Measurements from ENCODE around the gene TSPAN31. TPM values are rescaled to one million over a fixed set of nuclear protein-coding genes. Genes with fewer than 3 reads are reported as not detected.

TSPAN31 gene
- total RNA-seq, 1 donor from 2014 or later, result 61.3 TPM

GRCh38 chr12:57755454-57756372, 10.9 kb downstream of the TSPAN31 start:
- peaks cover 31% of the 10 kb centered on the region for H3K4me1 ChIP-seq
- H3K36me3 Mint-ChIP-seq, result peaks cover 18% of the 10 kb centered on the region
- peak; percentile 50 for DNase-seq (ENCODE audit: low spot score)
- peaks cover 49% of the 10 kb centered on the region for H4K20me1 ChIP-seq (ENCODE audit: low read depth)
- peaks cover 45% of the 10 kb centered on the region for H3K4me1 Mint-ChIP-seq
- H3K36me3 ChIP-seq, result no peaks in the 10 kb centered on the region
- TF ChIP-seq EZH2phosphoT487 (IDR thresholded peaks at IDR 0.05), result no peak
- no peak for TF ChIP-seq EZH2 (IDR thresholded peaks at IDR 0.05)
- TF ChIP-seq, protein P1, sequence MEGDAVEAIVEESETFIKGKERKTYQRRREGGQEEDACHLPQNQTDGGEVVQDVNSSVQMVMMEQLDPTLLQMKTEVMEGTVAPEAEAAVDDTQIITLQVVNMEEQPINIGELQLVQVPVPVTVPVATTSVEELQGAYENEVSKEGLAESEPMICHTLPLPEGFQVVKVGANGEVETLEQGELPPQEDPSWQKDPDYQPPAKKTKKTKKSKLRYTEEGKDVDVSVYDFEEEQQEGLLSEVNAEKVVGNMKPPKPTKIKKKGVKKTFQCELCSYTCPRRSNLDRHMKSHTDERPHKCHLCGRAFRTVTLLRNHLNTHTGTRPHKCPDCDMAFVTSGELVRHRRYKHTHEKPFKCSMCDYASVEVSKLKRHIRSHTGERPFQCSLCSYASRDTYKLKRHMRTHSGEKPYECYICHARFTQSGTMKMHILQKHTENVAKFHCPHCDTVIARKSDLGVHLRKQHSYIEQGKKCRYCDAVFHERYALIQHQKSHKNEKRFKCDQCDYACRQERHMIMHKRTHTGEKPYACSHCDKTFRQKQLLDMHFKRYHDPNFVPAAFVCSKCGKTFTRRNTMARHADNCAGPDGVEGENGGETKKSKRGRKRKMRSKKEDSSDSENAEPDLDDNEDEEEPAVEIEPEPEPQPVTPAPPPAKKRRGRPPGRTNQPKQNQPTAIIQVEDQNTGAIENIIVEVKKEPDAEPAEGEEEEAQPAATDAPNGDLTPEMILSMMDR (IDR thresholded peaks at IDR 0.05), result no peak
- no peak overlapping the region for H3K9ac ChIP-seq
- no peaks in the 10 kb centered on the region for H3K9me3 ChIP-seq (ENCODE audit: low read depth)
- peaks cover 15% of the 10 kb centered on the region for H3K79me2 ChIP-seq (ENCODE audit: low read depth)
- H3K4me2 ChIP-seq, result peak overlapping the region; percentile 95
- H3F3A ChIP-seq (ENCODE audit: low read depth), result peaks cover 36% of the 10 kb centered on the region
- peaks cover 40% of the 10 kb centered on the region for H3K27me3 Mint-ChIP-seq (ENCODE audit: insufficient read depth, low read depth)
- H2AFZ ChIP-seq (replicated peaks), result no peak overlapping the region
- peaks cover 3% of the 10 kb centered on the region for H3K9me3 Mint-ChIP-seq
- H3K4me3 Mint-ChIP-seq, result peak overlapping the region; percentile 89
- H3K27me3 ChIP-seq, result peaks cover 29% of the 10 kb centered on the region
- no peak overlapping the region for H3K27ac Mint-ChIP-seq
- no peak overlapping the region for H3K27ac ChIP-seq
- H3K4me3 ChIP-seq, result peak overlapping the region; percentile 66

DNA sequence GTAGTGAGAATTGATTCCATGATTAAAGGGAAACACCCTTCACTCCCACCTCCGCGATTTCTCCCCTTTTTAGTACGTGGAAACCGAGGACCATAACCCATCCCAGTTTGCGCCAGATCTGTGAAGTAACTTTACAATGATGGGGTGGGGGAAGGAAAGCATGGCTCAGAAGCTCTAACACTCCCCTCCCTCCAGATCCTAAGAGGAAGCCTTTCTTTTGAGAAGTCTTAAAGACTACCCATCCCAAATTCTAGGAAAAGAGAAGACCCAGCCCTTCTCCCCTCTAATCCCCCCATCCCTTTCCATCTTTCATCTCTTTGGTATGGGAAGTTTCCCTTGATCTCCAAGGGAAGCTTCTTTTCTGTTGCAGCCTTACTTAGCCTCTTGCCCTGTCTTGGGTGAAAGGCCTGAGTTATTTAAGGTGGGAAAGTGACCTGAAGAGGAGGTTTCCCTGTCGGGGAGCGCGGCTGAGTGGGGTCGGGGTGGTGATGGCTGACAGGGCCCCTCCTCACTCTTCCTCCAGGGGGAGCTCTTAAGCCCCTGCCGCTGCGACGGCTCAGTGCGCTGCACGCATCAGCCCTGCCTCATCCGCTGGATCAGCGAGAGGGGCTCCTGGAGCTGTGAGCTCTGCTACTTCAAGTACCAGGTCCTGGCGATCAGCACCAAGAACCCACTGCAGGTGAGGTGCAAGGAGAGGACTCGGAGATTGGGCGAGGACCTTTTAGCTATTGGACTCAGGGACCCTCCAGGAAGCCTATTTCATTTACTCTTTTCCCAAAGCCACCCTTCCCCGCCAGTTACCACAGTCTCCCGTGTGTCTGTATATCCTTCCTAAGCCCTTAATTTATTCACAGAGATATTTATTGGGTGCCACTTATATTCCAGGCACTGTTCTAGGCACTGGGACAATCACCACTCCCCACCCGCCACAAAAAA, 11.8 kb downstream of the TSPAN31 start:
- H3K9ac ChIP-seq, result no peak overlapping the region
- H2AFZ ChIP-seq (replicated peaks), result no peak overlapping the region
- H3K79me2 ChIP-seq (ENCODE audit: low read depth), result peaks cover 5% of the 10 kb centered on the region
- peaks cover 26% of the 10 kb centered on the region for H3K4me1 ChIP-seq
- no peaks in the 10 kb centered on the region for H3K36me3 ChIP-seq
- peaks cover 29% of the 10 kb centered on the region for H3K27me3 ChIP-seq
- Mint-ChIP-seq H3K4me1 (peaks cover 36% of the 10 kb centered on the region), H3K9me3 (peaks cover 3% of the 10 kb centered on the region), H3K27ac (peak overlapping the region; percentile 76), H3K36me3 (peaks cover 13% of the 10 kb centered on the region), H3K4me3 (peak overlapping the region; percentile 89), H3K27me3 (ENCODE audit: insufficient read depth, low read depth) (peaks cover 37% of the 10 kb centered on the region)
- peak overlapping the region; percentile 66 for H3K4me3 ChIP-seq
- TF ChIP-seq, protein P1 (IDR thresholded peaks at IDR 0.05), result peak; percentile 82
- peak; percentile 65 for TF ChIP-seq EZH2phosphoT487 (IDR thresholded peaks at IDR 0.05)
- TF ChIP-seq EZH2 (IDR thresholded peaks at IDR 0.05), result peak; percentile 77
- H3K27ac ChIP-seq, result no peak overlapping the region
- peak overlapping the region; percentile 95 for H3K4me2 ChIP-seq
- peaks cover 59% of the 10 kb centered on the region for H4K20me1 ChIP-seq (ENCODE audit: low read depth)
- DNase-seq (ENCODE audit: low spot score), result peak; percentile 86
- peaks cover 36% of the 10 kb centered on the region for H3F3A ChIP-seq (ENCODE audit: low read depth)
- no peaks in the 10 kb centered on the region for H3K9me3 ChIP-seq (ENCODE audit: low read depth)

- no peaks in the 10 kb centered on the region for H3K9me3 ChIP-seq (ENCODE audit: low read depth)
- H3K4me2 ChIP-seq, result no peak overlapping the region
- H3K4me3 ChIP-seq, result no peak overlapping the region
- no peak overlapping the region for H2AFZ ChIP-seq (replicated peaks)
- peaks cover 31% of the 10 kb centered on the region for H3K4me1 Mint-ChIP-seq
- TF ChIP-seq EZH2 (IDR thresholded peaks at IDR 0.05), result no peak
- TF ChIP-seq, protein P1 (IDR thresholded peaks at IDR 0.05), result no peak
- no peak for TF ChIP-seq EZH2phosphoT487 (IDR thresholded peaks at IDR 0.05)
- H3K27ac Mint-ChIP-seq, result no peak overlapping the region
- no peak overlapping the region for H3K9ac ChIP-seq
- H3K27me3 Mint-ChIP-seq (ENCODE audit: insufficient read depth, low read depth), result peaks cover 35% of the 10 kb centered on the region
- H4K20me1 ChIP-seq (ENCODE audit: low read depth), result peaks cover 67% of the 10 kb centered on the region
- H3K27ac ChIP-seq, result no peak overlapping the region
- H3K9me3 Mint-ChIP-seq, result peaks cover 3% of the 10 kb centered on the region
- H3K4me3 Mint-ChIP-seq, result peak overlapping the region; percentile 27
- DNase-seq (ENCODE audit: low spot score), result no peak
- peaks cover 11% of the 10 kb centered on the region for H3K36me3 Mint-ChIP-seq
- H3K27me3 ChIP-seq, result peaks cover 40% of the 10 kb centered on the region
- no peaks in the 10 kb centered on the region for H3K36me3 ChIP-seq
- peaks cover 36% of the 10 kb centered on the region for H3F3A ChIP-seq (ENCODE audit: low read depth)
- peaks cover 24% of the 10 kb centered on the region for H3K4me1 ChIP-seq
- H3K79me2 ChIP-seq (ENCODE audit: low read depth), result no peaks in the 10 kb centered on the region
These were observed 12.9 kb downstream of the TSPAN31 start for GRCh38 chr12:57757771-57758170.

All from neural progenitor cell (in vitro differentiated cells).